SK-N-SH (cell line): ENCODE data around the gene GLB1L3. TPM values are rescaled to one million over a fixed set of nuclear protein-coding genes. Genes with fewer than 3 reads are reported as not detected.

Source experiments
- CTCF ChIA-PET: fragments of 300-600, 350-600 bp; formaldehyde crosslinking; extraction: SDS; loops from one replicate; lab custom pipeline; 2021; lab: Yijun Ruan, JAX
- POLR2A ChIA-PET: fragments of 350-600 bp; sonication (Branson Sonifier 250); formaldehyde crosslinking; extraction: SDS; loops from one replicate; lab custom pipeline; 2020; ENCODE audit warnings: antibody characterized with exemption, inconsistent platforms; lab: Yijun Ruan, JAX
- DNase-seq: peaks from one replicate; pipeline ENCODE4 v3.0.0; 2012
- H2AFZ ChIP-seq: fragments of 200-600 bp; sonication (generic); 2 replicates; pipeline ENCODE4 v1.8.1; 2016; ENCODE audit warnings: antibody characterized with exemption, mild to moderate bottlenecking, low read depth
- H3F3A ChIP-seq: fragments of 200-600 bp; sonication (generic); replicated peaks from 2 replicates; pipeline ENCODE3; 2016; ENCODE audit warnings: antibody characterized with exemption, mild to moderate bottlenecking; ENCODE audit not compliant: insufficient read depth
- H3K27ac ChIP-seq, 2 experiments: fragments of 200-500 bp in 1 of 2; fragments of 200-600 bp in 1 of 2; sonication (Bioruptor generic) in 1 of 2; sonication (generic), shearing (Covaris generic) in 1 of 2; 2 replicates each; pipeline versions ENCODE4 v1.5.1 to v1.6.1; 2014 to 2016; ENCODE audit warnings: low read depth in 2 of 2, inconsistent platforms in 1 of 2, low read length in 1 of 2, mild to moderate bottlenecking in 1 of 2, mixed read lengths in 1 of 2
- H3K27me3 ChIP-seq: fragments of 200-600 bp; sonication (generic), shearing (Covaris generic); 2 replicates; pipeline ENCODE4 v1.6.1; 2016; ENCODE audit warnings: mixed run types; ENCODE audit not compliant: insufficient read depth
- H3K36me3 ChIP-seq, 2 experiments: fragments of 200-500 bp in 1 of 2; fragments of 200-600 bp in 1 of 2; sonication (Bioruptor generic) in 1 of 2; sonication (generic) in 1 of 2; replicated peaks in 1 of 2; 2 replicates each; pipeline versions ENCODE3 to v1.5.1; 2014 to 2016; ENCODE audit warnings: low read length in 1 of 2, mild to moderate bottlenecking in 1 of 2; ENCODE audit not compliant: insufficient read depth in 2 of 2, control insufficient read depth in 1 of 2
- H3K4me1 ChIP-seq, 2 experiments: fragments of 200-500 bp in 1 of 2; fragments of 200-600 bp in 1 of 2; sonication (Bioruptor generic) in 1 of 2; sonication (generic), shearing (Covaris generic) in 1 of 2; 2 replicates each; pipeline versions ENCODE4 v1.5.1 to v1.6.1; 2014 to 2016; ENCODE audit warnings: low read depth in 1 of 2, low read length in 1 of 2, mixed run types in 1 of 2; ENCODE audit not compliant: insufficient read depth in 2 of 2, control insufficient read depth in 1 of 2
- H3K4me2 ChIP-seq: fragments of 200-600 bp; sonication (generic), shearing (Covaris generic); 2 replicates; pipeline ENCODE4 v1.6.1; 2017; ENCODE audit warnings: mixed run types
- H3K4me3 ChIP-seq, 2 experiments: fragments of 200-500 bp in 1 of 2; fragments of 200-600 bp in 1 of 2; sonication (Bioruptor generic) in 1 of 2; sonication (generic), shearing (Covaris generic) in 1 of 2; 2 replicates each; pipeline versions ENCODE4 v1.5.1 to v1.8.1; 2014 to 2016; ENCODE audit warnings: low read depth in 2 of 2, inconsistent platforms in 1 of 2, low read length in 1 of 2, mild to moderate bottlenecking in 1 of 2, mixed read lengths in 1 of 2, moderate library complexity in 1 of 2
- H3K79me2 ChIP-seq: fragments of 200-600 bp; sonication (generic); 2 replicates; pipeline ENCODE4 v1.8.1; 2017; ENCODE audit warnings: mild to moderate bottlenecking; ENCODE audit not compliant: insufficient read depth
- H3K9ac ChIP-seq: fragments of 200-600 bp; sonication (generic); 2 replicates; pipeline ENCODE4 v1.6.1; 2017; ENCODE audit warnings: mixed run types
- H3K9me2 ChIP-seq: fragments of 200-600 bp; sonication (generic); 2 replicates; pipeline ENCODE4 v1.6.1; 2017; ENCODE audit warnings: mixed run types
- H3K9me3 ChIP-seq: fragments of 200-600 bp; sonication (generic); 2 replicates; pipeline ENCODE4 v1.6.1; 2017; ENCODE audit warnings: mixed run types, mild to moderate bottlenecking, moderate library complexity
- H4K20me1 ChIP-seq: fragments of 200-600 bp; sonication (generic); 2 replicates; pipeline ENCODE4 v1.6.1; 2017; ENCODE audit warnings: mild to moderate bottlenecking, mixed run types; ENCODE audit not compliant: insufficient read depth
- EP300 ChIP-seq, 2 experiments: IDR thresholded peaks; 2 replicates each; pipeline versions ENCODE4 v1.4.0 to v1.6.1; 2012; ENCODE audit warnings: borderline replicate concordance in 1 of 2, low read depth in 1 of 2, low read length in 1 of 2
- FOSL2 ChIP-seq: IDR thresholded peaks from 2 replicates; pipeline ENCODE4 v1.4.0; 2012; ENCODE audit warnings: low read depth, mild to moderate bottlenecking, moderate library complexity, borderline replicate concordance
- FOXJ3 ChIP-seq: sonication (generic); formaldehyde crosslinking; IDR thresholded peaks from 2 replicates; pipeline ENCODE4 v1.5.1; 2020; ENCODE audit warnings: mild to moderate bottlenecking, missing genetic modification reagents
- IRF3 ChIP-seq: fragments of 150-350 bp; IDR thresholded peaks from 2 replicates; pipeline ENCODE4 v1.6.1; 2016; ENCODE audit warnings: mild to moderate bottlenecking, low read depth, low read length
- NRF1 ChIP-seq: IDR thresholded peaks from 2 replicates; pipeline ENCODE4 v1.6.1; 2012; ENCODE audit warnings: low read depth, mild to moderate bottlenecking, low read length
- RAD21 ChIP-seq: IDR thresholded peaks from 2 replicates; pipeline ENCODE4 v1.6.1; 2012; ENCODE audit warnings: mild to moderate bottlenecking, low read length
- RCOR1 ChIP-seq: fragments of 150-350 bp; IDR thresholded peaks from 2 replicates; pipeline ENCODE4 v1.6.1; 2017; ENCODE audit warnings: antibody characterized with exemption, low read length
- SMC3 ChIP-seq: IDR thresholded peaks from 2 replicates; pipeline ENCODE4 v1.6.1; 2012; ENCODE audit warnings: low read depth, low read length, improper control_type of control experiment
- TAF1 ChIP-seq: IDR thresholded peaks from 2 replicates; pipeline ENCODE4 v1.6.1; 2012; ENCODE audit warnings: low read depth, mild to moderate bottlenecking, low read length, moderate library complexity, borderline replicate concordance
- TEAD4 ChIP-seq: IDR thresholded peaks from 2 replicates; pipeline ENCODE4 v1.4.0; 2012; ENCODE audit warnings: mild to moderate bottlenecking, borderline replicate concordance; ENCODE audit not compliant: insufficient read depth
- USF1 ChIP-seq: IDR thresholded peaks from 2 replicates; pipeline ENCODE4 v1.4.0; 2012; ENCODE audit warnings: low read depth, borderline replicate concordance
- YY1 ChIP-seq: IDR thresholded peaks from 2 replicates; pipeline ENCODE4 v1.4.0; 2012; ENCODE audit warnings: low read depth, mild to moderate bottlenecking
- WGBS: methylation state at CpG from one replicate; pipeline ENCODE4 v1.1.6; 2017; ENCODE audit warnings: low lambda C conversion rate; 5-methylcytosine and 5-hydroxymethylcytosine counted together
- polyA plus RNA-seq, 3 experiments: library from polyadenylated mRNA; depleted of rRNA; stranded (reverse); fragments of >200 nt; gene quantifications; 2 replicates each; pipeline ENCODE4 v1.2.3, GENCODE V29; 2012
- TF ChIP-seq, protein P1 (sequence below): fragments of 200-600 bp; sonication (generic); IDR thresholded peaks from 2 replicates; pipeline ENCODE4 v1.6.1; 2017; ENCODE audit warnings: antibody characterized with exemption, mild to moderate bottlenecking, moderate library complexity
- TF ChIP-seq, protein P2 (sequence below): fragments of 150-350 bp; IDR thresholded peaks from 2 replicates; pipeline ENCODE4 v1.6.1; 2017; ENCODE audit warnings: antibody characterized with exemption, low read length, low read depth, borderline replicate concordance
- TF ChIP-seq, protein P3 (sequence below): IDR thresholded peaks from 2 replicates; pipeline ENCODE4 v1.6.1; 2012; ENCODE audit warnings: mild to moderate bottlenecking, low read depth, low read length, moderate library complexity
- TF ChIP-seq, protein P4 (sequence below): IDR thresholded peaks from 2 replicates; pipeline ENCODE4 v1.4.0; 2012; ENCODE audit warnings: low read depth, borderline replicate concordance

GLB1L3 gene
- polyA plus RNA-seq, 1 of the 3 experiments (the other 2 are of a cell fraction) = not detected

DNA sequence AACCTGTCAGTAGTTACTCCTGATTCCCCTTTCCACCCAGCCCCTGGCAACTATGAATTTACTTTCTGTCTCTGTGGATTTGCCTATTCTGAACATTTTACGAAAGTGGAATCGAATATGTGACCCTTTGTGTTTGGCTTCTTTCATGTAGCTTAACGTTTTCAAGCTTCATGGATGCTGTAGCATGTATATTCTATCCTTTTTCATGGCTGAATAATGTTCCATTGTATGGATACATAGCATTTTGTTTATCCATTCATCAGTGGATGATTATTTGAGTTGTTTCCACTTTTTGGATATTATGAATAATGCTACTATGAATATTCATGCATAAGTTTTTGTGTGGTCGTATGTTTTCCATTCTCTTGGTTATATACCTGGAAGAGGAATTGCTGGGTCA, 46.4 kb downstream of the GLB1L3 start:
- Histone ChIP-seq H3K79me2 (no peaks in the 10 kb centered on the region), H3F3A (no peaks in the 10 kb centered on the region), H3K4me3 (no peak overlapping the region), H3K9me2 (no peaks in the 10 kb centered on the region), H3K9ac (no peak overlapping the region), H4K20me1 (no peaks in the 10 kb centered on the region), H3K27me3 (no peaks in the 10 kb centered on the region), H3K4me2 (no peak overlapping the region), H3K9me3 (no peaks in the 10 kb centered on the region), H3K27ac (no peak overlapping the region), H3K36me3 (no peaks in the 10 kb centered on the region), H2AFZ (no peak overlapping the region), H3K4me1 (no peaks in the 10 kb centered on the region)
- POLR2A ChIA-PET = no interaction called here
- no peak for DNase-seq
- CTCF ChIA-PET = no interaction called here
- TF ChIP-seq, protein P1, sequence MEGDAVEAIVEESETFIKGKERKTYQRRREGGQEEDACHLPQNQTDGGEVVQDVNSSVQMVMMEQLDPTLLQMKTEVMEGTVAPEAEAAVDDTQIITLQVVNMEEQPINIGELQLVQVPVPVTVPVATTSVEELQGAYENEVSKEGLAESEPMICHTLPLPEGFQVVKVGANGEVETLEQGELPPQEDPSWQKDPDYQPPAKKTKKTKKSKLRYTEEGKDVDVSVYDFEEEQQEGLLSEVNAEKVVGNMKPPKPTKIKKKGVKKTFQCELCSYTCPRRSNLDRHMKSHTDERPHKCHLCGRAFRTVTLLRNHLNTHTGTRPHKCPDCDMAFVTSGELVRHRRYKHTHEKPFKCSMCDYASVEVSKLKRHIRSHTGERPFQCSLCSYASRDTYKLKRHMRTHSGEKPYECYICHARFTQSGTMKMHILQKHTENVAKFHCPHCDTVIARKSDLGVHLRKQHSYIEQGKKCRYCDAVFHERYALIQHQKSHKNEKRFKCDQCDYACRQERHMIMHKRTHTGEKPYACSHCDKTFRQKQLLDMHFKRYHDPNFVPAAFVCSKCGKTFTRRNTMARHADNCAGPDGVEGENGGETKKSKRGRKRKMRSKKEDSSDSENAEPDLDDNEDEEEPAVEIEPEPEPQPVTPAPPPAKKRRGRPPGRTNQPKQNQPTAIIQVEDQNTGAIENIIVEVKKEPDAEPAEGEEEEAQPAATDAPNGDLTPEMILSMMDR = no peak
- TF ChIP-seq FOXJ3 (CRISPR knock-in tag) (no peak), USF1 (no peak), RAD21 (no peak), TAF1 (no peak), IRF3 (no peak), TEAD4 (no peak), NRF1 (no peak), FOSL2 (no peak), EP300 (IDR thresholded peaks at IDR 0.05; ENCODE audit: borderline replicate concordance in 1 of 2, low read depth in 1 of 2, low read length in 1 of 2) (no peak), RCOR1 (no peak), SMC3 (no peak), YY1 (no peak)
- TF ChIP-seq, protein P2, sequence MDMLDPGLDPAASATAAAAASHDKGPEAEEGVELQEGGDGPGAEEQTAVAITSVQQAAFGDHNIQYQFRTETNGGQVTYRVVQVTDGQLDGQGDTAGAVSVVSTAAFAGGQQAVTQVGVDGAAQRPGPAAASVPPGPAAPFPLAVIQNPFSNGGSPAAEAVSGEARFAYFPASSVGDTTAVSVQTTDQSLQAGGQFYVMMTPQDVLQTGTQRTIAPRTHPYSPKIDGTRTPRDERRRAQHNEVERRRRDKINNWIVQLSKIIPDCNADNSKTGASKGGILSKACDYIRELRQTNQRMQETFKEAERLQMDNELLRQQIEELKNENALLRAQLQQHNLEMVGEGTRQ = no peak
- TF ChIP-seq, protein P3, sequence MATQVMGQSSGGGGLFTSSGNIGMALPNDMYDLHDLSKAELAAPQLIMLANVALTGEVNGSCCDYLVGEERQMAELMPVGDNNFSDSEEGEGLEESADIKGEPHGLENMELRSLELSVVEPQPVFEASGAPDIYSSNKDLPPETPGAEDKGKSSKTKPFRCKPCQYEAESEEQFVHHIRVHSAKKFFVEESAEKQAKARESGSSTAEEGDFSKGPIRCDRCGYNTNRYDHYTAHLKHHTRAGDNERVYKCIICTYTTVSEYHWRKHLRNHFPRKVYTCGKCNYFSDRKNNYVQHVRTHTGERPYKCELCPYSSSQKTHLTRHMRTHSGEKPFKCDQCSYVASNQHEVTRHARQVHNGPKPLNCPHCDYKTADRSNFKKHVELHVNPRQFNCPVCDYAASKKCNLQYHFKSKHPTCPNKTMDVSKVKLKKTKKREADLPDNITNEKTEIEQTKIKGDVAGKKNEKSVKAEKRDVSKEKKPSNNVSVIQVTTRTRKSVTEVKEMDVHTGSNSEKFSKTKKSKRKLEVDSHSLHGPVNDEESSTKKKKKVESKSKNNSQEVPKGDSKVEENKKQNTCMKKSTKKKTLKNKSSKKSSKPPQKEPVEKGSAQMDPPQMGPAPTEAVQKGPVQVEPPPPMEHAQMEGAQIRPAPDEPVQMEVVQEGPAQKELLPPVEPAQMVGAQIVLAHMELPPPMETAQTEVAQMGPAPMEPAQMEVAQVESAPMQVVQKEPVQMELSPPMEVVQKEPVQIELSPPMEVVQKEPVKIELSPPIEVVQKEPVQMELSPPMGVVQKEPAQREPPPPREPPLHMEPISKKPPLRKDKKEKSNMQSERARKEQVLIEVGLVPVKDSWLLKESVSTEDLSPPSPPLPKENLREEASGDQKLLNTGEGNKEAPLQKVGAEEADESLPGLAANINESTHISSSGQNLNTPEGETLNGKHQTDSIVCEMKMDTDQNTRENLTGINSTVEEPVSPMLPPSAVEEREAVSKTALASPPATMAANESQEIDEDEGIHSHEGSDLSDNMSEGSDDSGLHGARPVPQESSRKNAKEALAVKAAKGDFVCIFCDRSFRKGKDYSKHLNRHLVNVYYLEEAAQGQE = no peak
- TF ChIP-seq, protein P4, sequence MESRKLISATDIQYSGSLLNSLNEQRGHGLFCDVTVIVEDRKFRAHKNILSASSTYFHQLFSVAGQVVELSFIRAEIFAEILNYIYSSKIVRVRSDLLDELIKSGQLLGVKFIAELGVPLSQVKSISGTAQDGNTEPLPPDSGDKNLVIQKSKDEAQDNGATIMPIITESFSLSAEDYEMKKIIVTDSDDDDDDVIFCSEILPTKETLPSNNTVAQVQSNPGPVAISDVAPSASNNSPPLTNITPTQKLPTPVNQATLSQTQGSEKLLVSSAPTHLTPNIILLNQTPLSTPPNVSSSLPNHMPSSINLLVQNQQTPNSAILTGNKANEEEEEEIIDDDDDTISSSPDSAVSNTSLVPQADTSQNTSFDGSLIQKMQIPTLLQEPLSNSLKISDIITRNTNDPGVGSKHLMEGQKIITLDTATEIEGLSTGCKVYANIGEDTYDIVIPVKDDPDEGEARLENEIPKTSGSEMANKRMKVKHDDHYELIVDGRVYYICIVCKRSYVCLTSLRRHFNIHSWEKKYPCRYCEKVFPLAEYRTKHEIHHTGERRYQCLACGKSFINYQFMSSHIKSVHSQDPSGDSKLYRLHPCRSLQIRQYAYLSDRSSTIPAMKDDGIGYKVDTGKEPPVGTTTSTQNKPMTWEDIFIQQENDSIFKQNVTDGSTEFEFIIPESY = no peak
- 13% methylated on average over 4 of the region's 4 CpGs for WGBS
